Measurements from ENCODE around the gene PKMYT1.

PKMYT1 gene

GRCh38 chr16:2976673-2977072, 3.6 kb downstream of the PKMYT1 start:
- H3K27ac ChIP-seq (replicated peaks): no peak overlapping the region
- no peak for DNase-seq (ENCODE audit: low read depth in 1 of 2, low spot score in 1 of 2)
- TF ChIP-seq CTCF (IDR thresholded peaks at IDR 0.05; ENCODE audit: insufficient read depth, low read length): no peak
- TF ChIP-seq REST (IDR thresholded peaks at IDR 0.05; ENCODE audit: insufficient replicate concordance, low read depth): no peak
- no peak for TF ChIP-seq POLR2AphosphoS5 (IDR thresholded peaks at IDR 0.05; ENCODE audit: low read depth)
- no peak for TF ChIP-seq GABPA (IDR thresholded peaks at IDR 0.05; ENCODE audit: low read depth)
- no peak for TF ChIP-seq SPI1 (IDR thresholded peaks at IDR 0.05; ENCODE audit: borderline replicate concordance, low read depth)

GRCh38 chr16:2976201-2976600, 4.0 kb downstream of the PKMYT1 start:
- no peak overlapping the region for H3K4me3 ChIP-seq (replicated peaks; ENCODE audit: insufficient read depth, low read length)
- no peak for DNase-seq (ENCODE audit: low read depth in 1 of 2, low spot score in 1 of 2)
- no peaks in the 10 kb centered on the region for H3K27me3 ChIP-seq (ENCODE audit: insufficient read depth, poor library complexity, severe bottlenecking)
- H3K27ac ChIP-seq (replicated peaks): no peak overlapping the region
- TF ChIP-seq GABPA (IDR thresholded peaks at IDR 0.05; ENCODE audit: low read depth) (no peak), POLR2AphosphoS5 (IDR thresholded peaks at IDR 0.05; ENCODE audit: low read depth) (no peak), REST (IDR thresholded peaks at IDR 0.05; ENCODE audit: insufficient replicate concordance, low read depth) (no peak), SPI1 (IDR thresholded peaks at IDR 0.05; ENCODE audit: borderline replicate concordance, low read depth) (no peak), CTCF (IDR thresholded peaks at IDR 0.05; ENCODE audit: insufficient read depth, low read length) (no peak)

More at GRCh38 chr16:2976673-2977072, 3.6 kb downstream of the PKMYT1 start:
- H3K4me3 ChIP-seq (replicated peaks; ENCODE audit: insufficient read depth, low read length): no peak overlapping the region
- H3K27me3 ChIP-seq (ENCODE audit: insufficient read depth, poor library complexity, severe bottlenecking): no peaks in the 10 kb centered on the region

- Histone ChIP-seq H3K27ac (replicated peaks) (no peak overlapping the region), H3K4me3 (replicated peaks; ENCODE audit: insufficient read depth, low read length) (no peak overlapping the region), H3K27me3 (ENCODE audit: insufficient read depth, poor library complexity, severe bottlenecking) (no peaks in the 10 kb centered on the region)
- no peak for DNase-seq (ENCODE audit: low read depth in 1 of 2, low spot score in 1 of 2)
- TF ChIP-seq GABPA (IDR thresholded peaks at IDR 0.05; ENCODE audit: low read depth) (no peak), SPI1 (IDR thresholded peaks at IDR 0.05; ENCODE audit: borderline replicate concordance, low read depth) (no peak), REST (IDR thresholded peaks at IDR 0.05; ENCODE audit: insufficient replicate concordance, low read depth) (no peak), POLR2AphosphoS5 (IDR thresholded peaks at IDR 0.05; ENCODE audit: low read depth) (no peak), CTCF (IDR thresholded peaks at IDR 0.05; ENCODE audit: insufficient read depth, low read length) (no peak)
These were observed 5.0 kb downstream of the PKMYT1 start for GRCh38 chr16:2975161-2975795.

All from HL-60 (cell line).